Heart right ventricle (tissue), 16 donors: ENCODE data around the gene RSAD1. TPM values are rescaled to one million over a fixed set of nuclear protein-coding genes. Genes with fewer than 3 reads are reported as not detected.

Experiments used
- ATAC-seq, 8 donors: fragments of 200-7000 bp; cut with Tn5 transposase; one replicate each; pipeline ENCODE4 v1.9.1; 2020; ENCODE audit warnings: mild to moderate bottlenecking in 8 of 8, moderate library complexity in 8 of 8, moderate number of reproducible peaks in 1 of 8
- DNase-seq, 2 donors: peaks; one replicate each; pipeline ENCODE4 v3.0.0-alpha.2; 2020
- H3K27ac ChIP-seq, 10 donors: fragments of 200-600 bp; sonication (generic) in 2 of 10; one replicate each; pipeline versions ENCODE4 v1.5.0 to v1.8.0; 2020 to 2022; ENCODE audit warnings: mild to moderate bottlenecking in 3 of 10
- H3K27me3 ChIP-seq, 7 donors: fragments of 200-600 bp; one replicate each; pipeline ENCODE4 v1.8.0; 2021 to 2022; ENCODE audit warnings: mild to moderate bottlenecking in 2 of 7
- H3K36me3 ChIP-seq, 9 donors: fragments of 200-600 bp; sonication (generic) in 1 of 9; one replicate each; pipeline versions ENCODE4 v1.5.0 to v1.8.0; 2020 to 2022; ENCODE audit warnings: mild to moderate bottlenecking in 2 of 9
- H3K4me1 ChIP-seq, 9 donors: fragments of 200-600 bp; sonication (generic) in 1 of 9; one replicate each; pipeline versions ENCODE4 v1.5.0 to v1.8.0; 2020 to 2022; ENCODE audit warnings: mild to moderate bottlenecking in 4 of 9
- H3K4me3 ChIP-seq, 10 donors: fragments of 200-600 bp; sonication (generic) in 2 of 10; one replicate each; pipeline versions ENCODE4 v1.5.0 to v1.8.0; 2020 to 2022; ENCODE audit warnings: mild to moderate bottlenecking in 7 of 10, moderate library complexity in 2 of 10
- H3K9me3 ChIP-seq, 11 donors: fragments of 200-600 bp in 10 of 11; sonication (generic) in 2 of 11; one replicate each; pipeline versions ENCODE4 v1.5.0 to v1.8.0; 2013 to 2022; ENCODE audit warnings: mild to moderate bottlenecking in 2 of 11, control low read depth in 1 of 11, moderate library complexity in 1 of 11
- WGBS, 2 donors: extraction: QIAGEN DNeasy Blood & Tissue Kit; methylation state at CpG; one replicate each; pipeline ENCODE4 v1.1.7; 2013; ENCODE audit warnings: inconsistent platforms in 1 of 2; 5-methylcytosine and 5-hydroxymethylcytosine counted together
- intact Hi-C, 10 donors: fragments of 100-400 bp; cut with DNase I; formaldehyde crosslinking; loops; one replicate each; pipeline versions ENCODE4 v1.11.1 to v1.14.2; 2022
- polyA plus RNA-seq, 2 donors: library from polyadenylated mRNA; stranded (reverse); fragments of 200-250 nt; gene quantifications; one replicate each; pipeline ENCODE4 v1.2.3, GENCODE V29; 2013
- total RNA-seq, 10 donors: library from RNA; stranded (reverse); fragmentation: NEBNext Ultra II Directional in 3 of 10; extraction: Animal tissue kit (Norgen Biotek cat#: 25700) in 3 of 10; gene quantifications; one replicate each; pipeline versions ENCODE4 v1.2.1 to v1.2.4, GENCODE V29; 2021 to 2023
- TF ChIP-seq, protein P1 (sequence below), 9 donors: fragments of 200-600 bp; sonication (generic) in 2 of 9; IDR thresholded peaks; one replicate each; pipeline versions ENCODE4 v1.5.0 to v1.8.0; 2021 to 2022; ENCODE audit warnings: antibody characterized with exemption in 9 of 9, mild to moderate bottlenecking in 5 of 9, moderate library complexity in 1 of 9
- donor health status: Arrhythmogenic right ventricular cardiomyopathy.
- donor health status: ischemic (EF 13 %, LVEDD 7.1; RV severe dilation, severe dysfunction).
- donor health status: healthy with polysubstance abuse.
- donor health status: DM: no; HTN: yes; CAD: no.
- donor health status: DM: no; HTN: no; CAD: no.
- donor health status: ischemic (EF 25% LVEDD 6.9; RV normal size, moderate dysfunction).
- donor health status: ischemic (EF 25% LVEDD 5.7; RV mildly dilated, moderate dysfunction).
- donor health status: healthy.
- donor health status: DM: yes; HTN: yes; CAD: no.
- donor health status: Ischemic cardiomyopathy.
- donor health status: ischemic (EF 35%, LVEDD 5.7; RV mildly dilated, moderate dysfunction).
- donor health status: nonischemic (EF 11% LVEDD 7.7; RV severe dilation, severe dysfunction).
- donor health status: DM: yes; HTN: yes; CAD: no.
- donor health status: PGD.
- donor health status: ischemic (EF 29% LVEDD 5.4; RV normal size, mild dysfunction).
- donor health status: nonischemic (EF 23%, LVEDD 6.1; RV moderate dilation, normal function).

Gene RSAD1
- total and polyA plus RNA-seq, 12 donors: 31.8 to 52.3 (median 45.5) TPM

DNA sequence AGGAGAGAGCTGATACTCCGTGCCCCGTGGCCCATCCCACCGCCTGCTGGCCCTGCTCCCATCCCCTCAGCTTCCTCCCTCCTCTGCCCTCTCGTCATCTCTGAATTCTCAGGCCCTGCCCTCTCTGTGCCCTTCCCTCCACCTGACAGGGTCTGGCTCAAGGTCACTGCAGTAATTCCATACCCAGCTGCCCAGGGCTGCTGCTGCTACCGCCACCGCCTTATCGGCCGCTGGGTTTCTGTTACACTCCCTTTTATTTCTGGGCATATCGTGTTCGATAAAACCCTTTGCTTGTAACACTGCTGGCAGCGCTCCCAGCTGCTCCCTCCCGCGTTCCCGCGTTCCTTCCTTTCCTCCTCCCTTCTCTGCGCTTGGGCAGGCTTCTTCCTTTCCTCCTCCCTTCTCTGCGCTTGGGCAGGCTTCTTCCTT is 55.1 kb downstream of the RSAD1 start:
- ATAC-seq: peak; percentile 60 to 88 (median 76)
- H3K36me3 ChIP-seq: peaks cover 0 to 8% (median 0%) of the 10 kb centered on the region in 9 donors
- WGBS, 2 donors: 1 to 2% methylated on average over 17 of the region's 17 CpGs
- TF ChIP-seq, protein P1, sequence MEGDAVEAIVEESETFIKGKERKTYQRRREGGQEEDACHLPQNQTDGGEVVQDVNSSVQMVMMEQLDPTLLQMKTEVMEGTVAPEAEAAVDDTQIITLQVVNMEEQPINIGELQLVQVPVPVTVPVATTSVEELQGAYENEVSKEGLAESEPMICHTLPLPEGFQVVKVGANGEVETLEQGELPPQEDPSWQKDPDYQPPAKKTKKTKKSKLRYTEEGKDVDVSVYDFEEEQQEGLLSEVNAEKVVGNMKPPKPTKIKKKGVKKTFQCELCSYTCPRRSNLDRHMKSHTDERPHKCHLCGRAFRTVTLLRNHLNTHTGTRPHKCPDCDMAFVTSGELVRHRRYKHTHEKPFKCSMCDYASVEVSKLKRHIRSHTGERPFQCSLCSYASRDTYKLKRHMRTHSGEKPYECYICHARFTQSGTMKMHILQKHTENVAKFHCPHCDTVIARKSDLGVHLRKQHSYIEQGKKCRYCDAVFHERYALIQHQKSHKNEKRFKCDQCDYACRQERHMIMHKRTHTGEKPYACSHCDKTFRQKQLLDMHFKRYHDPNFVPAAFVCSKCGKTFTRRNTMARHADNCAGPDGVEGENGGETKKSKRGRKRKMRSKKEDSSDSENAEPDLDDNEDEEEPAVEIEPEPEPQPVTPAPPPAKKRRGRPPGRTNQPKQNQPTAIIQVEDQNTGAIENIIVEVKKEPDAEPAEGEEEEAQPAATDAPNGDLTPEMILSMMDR (IDR thresholded peaks at IDR 0.05): no peak
- H3K27me3 ChIP-seq: peaks cover 0 to 45% (median 25%) of the 10 kb centered on the region in 7 donors
- intact Hi-C loops: loop anchor here in 2 of 10 donors (5.0 to 10.0 kb wide), 2 partner anchors 49 to 511 kb away; no protein-coding TSS in a partner anchor
- peak overlapping the region in 9 of 10 donors; percentile 10 to 54 (median 48) for H3K4me3 ChIP-seq
- peaks cover 3 to 33% (median 19%) of the 10 kb centered on the region in 9 donors for H3K4me1 ChIP-seq
- H3K9me3 ChIP-seq: no peaks in the 10 kb centered on the region
- H3K27ac ChIP-seq: peak overlapping the region in 9 of 10 donors; percentile 65 to 89 (median 80)
- peak; percentile 61 to 73 for DNase-seq

DNA sequence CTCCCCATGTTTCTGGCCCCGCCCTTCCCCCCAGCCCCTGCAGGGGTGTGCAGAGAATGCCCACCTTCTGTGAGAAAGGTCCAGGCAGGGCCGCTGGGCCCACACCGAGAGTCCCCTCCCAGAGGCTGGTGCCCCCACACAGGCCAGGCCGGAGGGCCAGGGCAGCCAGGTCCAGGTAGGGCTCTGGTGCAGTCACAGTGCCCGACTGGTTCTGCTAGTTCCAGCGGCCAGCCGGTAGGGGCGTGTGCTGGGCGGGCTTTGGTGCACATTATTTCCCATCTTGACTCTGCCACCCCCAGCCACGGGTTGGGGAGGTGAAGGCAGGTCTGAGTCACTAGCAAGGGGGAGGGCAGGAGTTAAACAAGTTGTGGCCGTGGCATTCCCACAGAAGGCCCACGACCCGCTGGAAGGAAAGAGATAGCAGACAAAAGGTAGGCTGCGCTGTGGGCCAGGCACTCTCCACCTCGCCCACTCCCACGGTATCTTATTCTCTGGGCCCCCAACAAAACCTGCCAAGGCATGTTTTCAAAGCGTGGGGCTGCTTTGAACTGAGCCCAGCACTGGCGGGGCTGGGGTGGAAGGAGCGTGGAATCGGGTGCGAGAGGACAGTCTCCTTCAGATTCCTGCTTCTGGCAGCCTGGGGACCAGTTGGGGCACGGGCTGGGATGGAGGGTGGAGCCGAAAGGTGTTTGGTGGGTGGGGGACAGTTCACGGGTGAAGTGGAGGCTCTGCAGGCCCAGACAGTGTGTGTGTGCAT is 55.7 kb downstream of the RSAD1 start:
- peak; percentile 37 to 71 (median 64) for ATAC-seq
- DNase-seq: no peak
- TF ChIP-seq, protein P1 (IDR thresholded peaks at IDR 0.05): peak in 7 of 9 donors; percentile 11 to 43 (median 37)
- Histone ChIP-seq H3K9me3 (no peaks in the 10 kb centered on the region), H3K4me1 (peaks cover 3 to 33% (median 19%) of the 10 kb centered on the region in 9 donors), H3K27ac (peak overlapping the region; percentile 29 to 89 (median 80)), H3K36me3 (peaks cover 0 to 9% (median 0%) of the 10 kb centered on the region in 9 donors), H3K27me3 (peaks cover 0 to 45% (median 24%) of the 10 kb centered on the region in 7 donors), H3K4me3 (peak overlapping the region in 9 of 10 donors; percentile 10 to 54 (median 48))
- 38 to 40% methylated on average over 24 of the region's 24 CpGs for WGBS, 2 donors
- intact Hi-C loops: loop anchor here in 2 of 10 donors (5.0 to 10.0 kb wide), 2 partner anchors 50 to 512 kb away; no protein-coding TSS in a partner anchor

DNA sequence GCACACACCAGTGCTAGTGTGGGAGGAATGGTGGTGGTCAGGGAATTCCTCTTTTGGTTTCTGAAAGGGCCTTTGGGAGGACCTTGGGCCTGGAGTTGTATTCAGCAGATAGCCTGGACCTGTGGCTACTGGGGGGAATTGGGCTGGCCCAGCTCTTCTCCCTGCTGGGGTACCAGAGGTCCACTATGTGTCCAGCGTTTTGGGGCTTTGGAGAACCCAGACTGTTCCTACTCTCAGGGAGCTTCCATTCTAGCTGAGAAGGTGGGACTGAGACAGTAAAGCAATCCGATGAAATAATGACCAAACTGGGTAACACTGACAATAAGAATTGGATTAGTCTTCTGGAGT is 56.3 kb downstream of the RSAD1 start:
- Histone ChIP-seq H3K4me1 (peaks cover 3 to 33% (median 19%) of the 10 kb centered on the region in 9 donors), H3K9me3 (no peaks in the 10 kb centered on the region), H3K27ac (peak overlapping the region in 8 of 10 donors; percentile 65 to 89 (median 81)), H3K4me3 (peak overlapping the region in 3 of 10 donors; percentile 37 to 51 (median 44)), H3K27me3 (peaks cover 0 to 45% (median 24%) of the 10 kb centered on the region in 7 donors), H3K36me3 (peaks cover 0 to 9% (median 0%) of the 10 kb centered on the region in 9 donors)
- DNase-seq (no peak), ATAC-seq (no peak)
- WGBS, 2 donors: 82 to 86% methylated on average over 2 of the region's 2 CpGs
- TF ChIP-seq, protein P1 (IDR thresholded peaks at IDR 0.05): no peak
- intact Hi-C loops: loop anchor here in 3 of 10 donors (5.0 to 10.0 kb wide), 3 partner anchors 50 to 513 kb away; no protein-coding TSS in a partner anchor

DNA sequence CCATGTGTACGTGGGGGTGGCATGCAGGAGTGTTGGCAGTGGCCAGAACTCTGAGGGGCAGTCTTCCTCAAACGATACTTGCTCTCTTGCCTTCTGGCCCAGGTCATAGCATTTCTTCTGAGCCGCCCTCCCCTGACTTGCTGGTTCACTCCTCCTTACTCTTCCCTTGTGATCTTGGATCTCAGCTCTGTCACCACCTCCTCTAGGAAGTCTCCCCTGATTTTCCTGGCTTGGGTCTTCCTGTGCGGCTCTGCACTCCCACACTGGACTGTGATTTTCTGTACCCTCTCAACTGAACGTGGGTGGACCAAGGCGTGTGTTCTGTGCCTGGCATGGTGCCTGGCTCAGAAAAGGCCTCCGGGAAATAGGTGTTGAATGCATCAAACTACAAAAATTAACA is 56.7 kb downstream of the RSAD1 start:
- DNase-seq (no peak), ATAC-seq (no peak)
- no peaks in the 10 kb centered on the region for H3K9me3 ChIP-seq
- intact Hi-C loops: loop anchor here in 2 of 10 donors (5.0 to 10.0 kb wide), 2 partner anchors 51 to 53 kb away; no protein-coding TSS in a partner anchor
- no peak overlapping the region for H3K27ac ChIP-seq
- peaks cover 0 to 45% (median 24%) of the 10 kb centered on the region in 7 donors for H3K27me3 ChIP-seq
- WGBS, 2 donors: 65 to 68% methylated on average over 7 of the region's 7 CpGs
- peaks cover 3 to 33% (median 19%) of the 10 kb centered on the region in 9 donors for H3K4me1 ChIP-seq
- peaks cover 0 to 9% (median 0%) of the 10 kb centered on the region in 9 donors for H3K36me3 ChIP-seq
- TF ChIP-seq, protein P1 (IDR thresholded peaks at IDR 0.05): no peak
- no peak overlapping the region for H3K4me3 ChIP-seq
